GM18951 (cell line): ENCODE measurements around the gene MCRIP2.
"Not testable (repeated sequence)": the region's sequence is repeated elsewhere in the genome, so short reads cannot be mapped to it uniquely, and the experiment has no call there.

Experiments
- POLR2A ChIP-seq: IDR thresholded peaks from 4 replicates; pipeline ENCODE4 v1.6.1; 2011; ENCODE audit warnings: mild to moderate bottlenecking; ENCODE audit not compliant: insufficient read length, insufficient read depth; ENCODE audit errors: extremely low read depth
- in situ Hi-C: fragments of 300-500 bp; cut with MboI; formaldehyde crosslinking; loops from one replicate; pipeline ENCODE4 v1.12.0; 2022; ENCODE audit warnings: low sequenced_read_pairs, mixed read lengths, inconsistent platforms; ENCODE audit not compliant: unreplicated experiment

The MCRIP2 gene

GRCh38 chr16:641326-642188 is at the start of gene MCRIP2:
Gene MCRIP2 (plus strand): TSS chr16:641828. CDS start chr16:641992, 164 bp downstream.
- in situ Hi-C loops, result no loop called here
- peak; percentile 82 for TF ChIP-seq POLR2A

GRCh38 chr16:591892-592517 is 49.6 kb upstream of the MCRIP2 start:
- in situ Hi-C loops, result no loop called here
- TF ChIP-seq POLR2A, result no peak

GRCh38 chr16:592518-593306 is 48.9 kb upstream of the MCRIP2 start:
- TF ChIP-seq POLR2A, result no peak
- in situ Hi-C loops, result no loop called here

- TF ChIP-seq POLR2A, result no peak
- in situ Hi-C loops, result no loop called here
These were observed 48.2 kb upstream of the MCRIP2 start for GRCh38 chr16:593406-593805.

- in situ Hi-C loops, result no loop called here
- TF ChIP-seq POLR2A, result no peak
These were observed 47.8 kb upstream of the MCRIP2 start for GRCh38 chr16:593807-594206.

GRCh38 chr16:595094-595528 is 46.5 kb upstream of the MCRIP2 start:
- in situ Hi-C loops, result no loop called here
- TF ChIP-seq POLR2A, result no peak

GRCh38 chr16:595942-596735 is 45.5 kb upstream of the MCRIP2 start:
- TF ChIP-seq POLR2A, result no peak
- in situ Hi-C loops, result no loop called here

GRCh38 chr16:596736-597060 is 44.9 kb upstream of the MCRIP2 start:
- no peak for TF ChIP-seq POLR2A
- in situ Hi-C loops, result no loop called here

GRCh38 chr16:597655-598054 is 44.0 kb upstream of the MCRIP2 start:
- in situ Hi-C loops, result not testable (repeated sequence)

GRCh38 chr16:598823-599739 is 42.5 kb upstream of the MCRIP2 start:
- in situ Hi-C loops, result no loop called here
- no peak for TF ChIP-seq POLR2A

GRCh38 chr16:600781-601180 is 40.8 kb upstream of the MCRIP2 start:
- TF ChIP-seq POLR2A, result no peak
- in situ Hi-C loops, result no loop called here

GRCh38 chr16:603933-604332 is 37.7 kb upstream of the MCRIP2 start:
- in situ Hi-C loops, result no loop called here
- no peak for TF ChIP-seq POLR2A
